Lung (tissue), 12 donors: ENCODE measurements around the gene DNASE2B. TPM values are rescaled to one million over a fixed set of nuclear protein-coding genes. Genes with fewer than 3 reads are reported as not detected.

Source experiments
- ATAC-seq: fragments of 200-7000 bp; cut with Tn5 transposase; one replicate; pipeline ENCODE4 v1.9.1; 2020; ENCODE audit warnings: moderate number of reproducible peaks; ENCODE audit not compliant: insufficient read depth, low FRiP score
- DNase-seq, 3 donors: peaks; one replicate each; pipeline ENCODE4 v3.0.0-alpha.2; 2013 to 2017
- H3K27ac ChIP-seq, 2 donors: one replicate each; pipeline ENCODE4 v1.5.1; 2013; ENCODE audit warnings: mild to moderate bottlenecking in 2 of 2, moderate library complexity in 2 of 2, control low read depth in 1 of 2, inconsistent platforms in 1 of 2, low read depth in 1 of 2, low read length in 1 of 2
- H3K27me3 ChIP-seq, 3 donors: one replicate each; pipeline ENCODE4 v1.5.1; 2013; ENCODE audit warnings: low read length in 2 of 3; ENCODE audit not compliant: control insufficient read depth in 3 of 3, insufficient read depth in 3 of 3
- H3K36me3 ChIP-seq, 4 donors: one replicate each; pipeline ENCODE4 v1.5.1; 2013; ENCODE audit warnings: low read length in 4 of 4, mild to moderate bottlenecking in 1 of 4, moderate library complexity in 1 of 4; ENCODE audit not compliant: control insufficient read depth in 4 of 4, insufficient read depth in 4 of 4
- H3K4me1 ChIP-seq, 5 donors: one replicate each; pipeline ENCODE4 v1.5.1; 2013; ENCODE audit warnings: low read length in 5 of 5, mild to moderate bottlenecking in 2 of 5, moderate library complexity in 1 of 5; ENCODE audit not compliant: control insufficient read depth in 5 of 5, insufficient read depth in 5 of 5
- H3K4me3 ChIP-seq: one replicate; pipeline ENCODE4 v1.5.1; 2013; ENCODE audit warnings: mild to moderate bottlenecking, control low read depth, moderate library complexity
- H3K9ac ChIP-seq, 2 donors: one replicate each; pipeline ENCODE4 v1.5.1; 2013; ENCODE audit warnings: low read length in 2 of 2, control low read depth in 1 of 2; ENCODE audit not compliant: insufficient read depth in 1 of 2
- H3K9me3 ChIP-seq, 4 donors: one replicate each; pipeline ENCODE4 v1.5.1; 2013; ENCODE audit warnings: low read length in 3 of 4, mild to moderate bottlenecking in 1 of 4, moderate library complexity in 1 of 4; ENCODE audit not compliant: control insufficient read depth in 4 of 4, insufficient read depth in 3 of 4
- WGBS, 2 donors: extraction: QIAGEN DNeasy Blood & Tissue Kit; methylation state at CpG; one replicate each; pipeline ENCODE4 v1.1.7; 2013; 5-methylcytosine and 5-hydroxymethylcytosine counted together
- polyA plus RNA-seq, 2 donors: library from polyadenylated mRNA; stranded (reverse); fragments of 200-250 nt; gene quantifications; one replicate each; pipeline ENCODE4 v1.2.1, GENCODE V29; 2013
- total RNA-seq, 2 donors: library from RNA; depleted of rRNA in 1 of 2; stranded (reverse); fragments of >200 nt in 1 of 2; gene quantifications; one replicate each; pipeline ENCODE4 v1.2.1, GENCODE V29; 2014 to 2021
- TF ChIP-seq, protein P1 (sequence below): IDR thresholded peaks from 2 replicates; pipeline ENCODE4 v1.5.1; 2012; ENCODE audit warnings: mild to moderate bottlenecking; ENCODE audit errors: control extremely low read depth, extremely low read depth
- donor health status: control.
- donor health status: control.
- donor health status: Bipolar disorder and iron deficiency.
- donor health status: healthy.
- donor health status: DM: yes; HTN: yes; CAD: no.

The DNASE2B gene
- total and polyA plus RNA-seq, 4 donors, result 0.29 to 4.9 (median 1.3) TPM; not detected in 1

DNA sequence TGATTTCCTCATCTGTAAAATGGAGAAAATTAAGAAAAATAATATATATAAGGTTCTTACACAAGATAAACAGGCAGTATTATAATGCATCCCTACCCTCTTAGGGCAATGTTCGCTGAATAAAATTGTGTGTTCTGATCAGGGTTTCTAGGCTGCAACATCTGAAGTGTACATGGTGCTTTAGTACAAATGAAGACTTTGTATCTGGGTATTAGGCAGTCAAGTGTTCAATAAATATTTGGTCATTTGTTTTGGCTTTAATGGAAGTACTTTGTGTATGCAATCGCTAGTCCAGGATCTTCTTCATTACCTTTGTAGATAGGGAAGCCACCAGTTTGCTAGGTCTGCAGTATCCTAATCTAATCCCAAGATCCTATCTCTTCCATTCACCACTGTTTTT lies 28.1 kb downstream of the DNASE2B start:
- Histone ChIP-seq H3K9ac (no peak overlapping the region), H3K4me1 (no peaks in the 10 kb centered on the region), H3K9me3 (peaks cover 0 to 3% (median 2%) of the 10 kb centered on the region in 4 donors), H3K36me3 (no peaks in the 10 kb centered on the region), H3K4me3 (no peak overlapping the region), H3K27ac (no peak overlapping the region), H3K27me3 (peaks cover 0 to 3% (median 0%) of the 10 kb centered on the region in 3 donors)
- TF ChIP-seq, protein P1, sequence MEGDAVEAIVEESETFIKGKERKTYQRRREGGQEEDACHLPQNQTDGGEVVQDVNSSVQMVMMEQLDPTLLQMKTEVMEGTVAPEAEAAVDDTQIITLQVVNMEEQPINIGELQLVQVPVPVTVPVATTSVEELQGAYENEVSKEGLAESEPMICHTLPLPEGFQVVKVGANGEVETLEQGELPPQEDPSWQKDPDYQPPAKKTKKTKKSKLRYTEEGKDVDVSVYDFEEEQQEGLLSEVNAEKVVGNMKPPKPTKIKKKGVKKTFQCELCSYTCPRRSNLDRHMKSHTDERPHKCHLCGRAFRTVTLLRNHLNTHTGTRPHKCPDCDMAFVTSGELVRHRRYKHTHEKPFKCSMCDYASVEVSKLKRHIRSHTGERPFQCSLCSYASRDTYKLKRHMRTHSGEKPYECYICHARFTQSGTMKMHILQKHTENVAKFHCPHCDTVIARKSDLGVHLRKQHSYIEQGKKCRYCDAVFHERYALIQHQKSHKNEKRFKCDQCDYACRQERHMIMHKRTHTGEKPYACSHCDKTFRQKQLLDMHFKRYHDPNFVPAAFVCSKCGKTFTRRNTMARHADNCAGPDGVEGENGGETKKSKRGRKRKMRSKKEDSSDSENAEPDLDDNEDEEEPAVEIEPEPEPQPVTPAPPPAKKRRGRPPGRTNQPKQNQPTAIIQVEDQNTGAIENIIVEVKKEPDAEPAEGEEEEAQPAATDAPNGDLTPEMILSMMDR, result no peak
- 88 to 93% methylated on average over 2 of the region's 2 CpGs for WGBS, 2 donors
- DNase-seq, result no peak
- no peak for ATAC-seq

DNA sequence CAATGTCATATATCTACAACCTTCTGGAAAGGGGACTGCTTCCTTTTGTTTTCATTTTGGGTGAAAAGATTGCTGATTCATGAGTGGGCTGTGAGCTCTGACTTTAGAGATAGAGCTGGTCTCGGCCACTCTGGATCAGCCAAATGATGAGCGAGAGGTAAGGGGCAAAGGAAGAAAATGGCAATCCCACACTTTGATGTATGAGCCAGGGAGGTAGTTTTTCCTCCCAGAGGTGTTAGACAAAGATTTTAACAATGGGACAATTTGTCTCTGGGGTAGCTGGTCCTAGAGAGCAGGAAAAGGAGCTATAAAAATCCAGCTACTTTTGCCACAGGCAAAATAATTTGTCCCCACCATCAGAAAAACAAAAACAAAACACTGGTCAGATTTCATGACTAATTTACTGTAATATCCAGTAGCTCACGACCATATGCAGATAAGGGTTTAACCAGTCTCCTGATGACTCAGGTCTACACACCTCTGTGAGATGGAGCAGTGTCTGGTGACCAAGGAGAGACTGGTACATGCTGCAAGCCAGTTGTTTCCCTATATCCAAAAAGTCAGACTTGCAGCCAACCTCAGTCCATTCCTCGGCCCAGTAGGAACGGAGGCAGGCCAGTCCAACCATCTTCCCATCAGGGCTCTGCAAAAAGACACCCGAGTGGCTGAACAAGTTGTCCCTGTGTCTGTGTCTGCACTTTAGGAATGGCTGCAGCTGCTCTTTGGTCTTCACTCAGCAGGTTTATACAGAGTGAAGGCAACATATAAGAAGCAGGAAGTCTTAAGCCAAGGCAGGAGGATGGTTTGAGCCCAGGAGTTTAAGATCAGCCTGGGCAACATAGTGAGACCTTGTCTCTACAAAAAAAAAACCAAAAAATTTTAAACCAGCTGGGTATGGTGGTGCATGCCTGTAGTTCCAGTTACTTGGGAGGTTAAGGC lies 29.2 kb downstream of the DNASE2B start:
- DNase-seq (no peak), ATAC-seq (no peak)
- Histone ChIP-seq H3K36me3 (no peaks in the 10 kb centered on the region), H3K9me3 (peaks cover 0 to 3% (median 2%) of the 10 kb centered on the region in 4 donors), H3K27me3 (peaks cover 0 to 4% (median 3%) of the 10 kb centered on the region in 3 donors), H3K27ac (no peak overlapping the region), H3K4me1 (no peaks in the 10 kb centered on the region), H3K4me3 (no peak overlapping the region), H3K9ac (no peak overlapping the region)
- TF ChIP-seq, protein P1, result no peak
- 88 to 90% methylated on average over 6 of the region's 6 CpGs for WGBS, 2 donors

DNA sequence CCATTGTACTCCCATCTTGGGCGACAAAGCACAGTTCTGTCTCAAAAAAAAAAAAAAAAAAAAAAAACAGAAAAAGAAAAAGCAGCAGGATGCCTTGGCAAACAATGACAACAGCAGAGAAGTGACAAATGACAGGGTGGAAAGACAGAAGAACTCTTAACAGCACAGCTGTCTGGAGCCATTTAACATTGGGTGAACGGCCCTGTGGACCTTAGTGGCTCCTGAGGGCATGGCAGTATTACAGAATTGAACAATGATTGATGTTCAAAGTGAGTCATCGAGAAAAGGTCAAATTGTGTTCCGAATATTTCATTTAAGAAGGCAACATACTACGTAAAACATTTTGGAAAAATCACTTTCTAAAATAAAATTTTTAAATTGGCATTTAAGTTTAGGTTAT lies 30.0 kb downstream of the DNASE2B start:
- H3K36me3 ChIP-seq, result no peaks in the 10 kb centered on the region
- H3K9ac ChIP-seq, result no peak overlapping the region
- H3K27me3 ChIP-seq, result peaks cover 0 to 6% (median 3%) of the 10 kb centered on the region in 3 donors
- H3K4me1 ChIP-seq, result peaks cover 0 to under 1% (median 0%) of the 10 kb centered on the region in 5 donors
- ATAC-seq (no peak), DNase-seq (no peak)
- H3K27ac ChIP-seq, result no peak overlapping the region
- TF ChIP-seq, protein P1, result no peak
- peaks cover 0 to 3% (median 2%) of the 10 kb centered on the region in 4 donors for H3K9me3 ChIP-seq
- 89 to 93% methylated on average over 5 of the region's 5 CpGs for WGBS, 2 donors
- H3K4me3 ChIP-seq, result no peak overlapping the region
